ENCODE measurements around the gene RCN2. TPM values are rescaled to one million over a fixed set of nuclear protein-coding genes. Genes with fewer than 3 reads are reported as not detected.

Gene RCN2
- total RNA-seq, 2 donors from 2014 or later = 51.4 to 66.9 TPM

DNA sequence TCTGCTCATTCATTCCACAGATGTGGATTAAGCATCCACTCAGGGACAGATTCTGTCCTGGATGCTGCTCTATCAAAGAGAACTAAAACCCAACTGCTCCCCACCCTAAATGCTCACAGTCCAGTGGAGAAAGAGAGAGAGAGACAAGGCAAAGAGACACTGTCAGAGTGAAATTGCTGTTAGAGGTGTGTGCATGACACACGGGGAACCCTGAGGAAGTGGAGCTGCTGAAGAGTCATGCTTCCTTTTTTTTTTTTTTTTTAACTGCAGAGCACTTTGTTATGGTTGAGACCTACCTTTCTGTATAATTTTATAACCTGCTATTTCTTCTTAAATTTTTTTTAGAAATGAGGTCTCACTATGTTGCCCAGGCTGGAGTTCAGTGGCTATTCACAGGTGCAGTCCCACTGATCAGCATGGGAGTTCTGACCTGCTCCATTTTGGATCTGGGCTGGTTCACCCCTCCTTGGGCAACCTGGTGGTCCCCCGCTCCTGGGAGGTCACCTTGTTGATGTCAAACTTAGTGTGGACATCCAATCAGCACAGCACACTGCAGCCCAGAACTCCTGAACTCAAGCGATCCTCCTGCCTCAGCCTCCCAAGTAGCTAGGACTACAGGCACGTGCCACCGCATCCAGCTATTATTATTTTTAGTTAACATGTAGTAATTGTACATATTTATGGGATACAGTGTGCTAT, 45.2 kb downstream of the RCN2 start:
- Histone ChIP-seq H3K9me3 (no peaks in the 10 kb centered on the region), H3K27me3 (replicated peaks; ENCODE audit: insufficient read depth) (no peaks in the 10 kb centered on the region), H3K36me3 (no peaks in the 10 kb centered on the region), H3K4me1 (ENCODE audit: control insufficient read depth in 1 of 2, low read depth in 2 of 2) (peaks cover 0 to 35% of the 10 kb centered on the region in 2 donors), H3K4me3 (no peak overlapping the region), H3K27ac (no peak overlapping the region)
- ATAC-seq (ENCODE audit: insufficient number of reproducible peaks, low FRiP score, low read depth) (no peak), DNase-seq (ENCODE audit: low spot score) (no peak)
- TF ChIP-seq, protein P1, sequence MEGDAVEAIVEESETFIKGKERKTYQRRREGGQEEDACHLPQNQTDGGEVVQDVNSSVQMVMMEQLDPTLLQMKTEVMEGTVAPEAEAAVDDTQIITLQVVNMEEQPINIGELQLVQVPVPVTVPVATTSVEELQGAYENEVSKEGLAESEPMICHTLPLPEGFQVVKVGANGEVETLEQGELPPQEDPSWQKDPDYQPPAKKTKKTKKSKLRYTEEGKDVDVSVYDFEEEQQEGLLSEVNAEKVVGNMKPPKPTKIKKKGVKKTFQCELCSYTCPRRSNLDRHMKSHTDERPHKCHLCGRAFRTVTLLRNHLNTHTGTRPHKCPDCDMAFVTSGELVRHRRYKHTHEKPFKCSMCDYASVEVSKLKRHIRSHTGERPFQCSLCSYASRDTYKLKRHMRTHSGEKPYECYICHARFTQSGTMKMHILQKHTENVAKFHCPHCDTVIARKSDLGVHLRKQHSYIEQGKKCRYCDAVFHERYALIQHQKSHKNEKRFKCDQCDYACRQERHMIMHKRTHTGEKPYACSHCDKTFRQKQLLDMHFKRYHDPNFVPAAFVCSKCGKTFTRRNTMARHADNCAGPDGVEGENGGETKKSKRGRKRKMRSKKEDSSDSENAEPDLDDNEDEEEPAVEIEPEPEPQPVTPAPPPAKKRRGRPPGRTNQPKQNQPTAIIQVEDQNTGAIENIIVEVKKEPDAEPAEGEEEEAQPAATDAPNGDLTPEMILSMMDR (IDR thresholded peaks at IDR 0.05) = no peak

DNA sequence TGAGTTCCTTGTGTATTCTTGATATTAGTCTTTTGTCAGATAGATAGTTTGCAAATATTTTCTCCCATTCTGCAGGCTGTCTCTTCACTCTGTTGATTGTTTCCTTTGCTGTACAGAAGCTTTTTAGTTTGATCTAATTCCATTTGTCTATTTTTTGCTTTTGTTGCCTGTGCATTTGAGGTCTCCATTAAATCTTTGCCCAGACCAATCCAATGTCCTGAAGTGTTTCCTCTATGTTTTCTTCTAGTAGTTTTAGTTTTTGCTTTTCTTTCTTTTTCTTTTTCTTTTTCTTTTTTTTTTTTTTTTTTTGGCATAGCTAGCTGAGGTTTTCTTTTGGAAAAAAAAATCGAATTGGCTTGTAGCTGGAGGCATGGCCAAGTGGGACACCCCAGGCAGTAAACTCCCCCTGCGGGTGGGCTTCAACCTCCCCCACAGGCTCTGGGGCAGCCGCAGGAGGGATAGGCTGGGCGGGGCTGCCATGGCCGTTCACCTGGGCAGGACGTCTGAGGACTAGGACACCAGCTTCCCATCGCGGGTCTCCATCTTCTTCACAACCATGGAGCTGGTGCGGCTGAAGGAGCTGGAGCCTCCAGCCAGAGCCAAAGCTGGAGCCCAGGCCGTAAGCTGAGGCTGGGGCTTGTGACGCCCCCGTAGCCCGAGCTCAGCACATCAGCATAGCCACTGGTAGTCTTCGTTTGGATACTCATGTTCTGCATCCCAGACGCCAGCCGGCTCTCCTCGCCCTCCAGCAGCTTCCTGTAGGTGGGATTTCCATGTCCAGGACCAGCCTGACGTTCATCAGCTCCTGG, 47.2 kb downstream of the RCN2 start:
- H3K27me3 ChIP-seq (replicated peaks; ENCODE audit: insufficient read depth) = no peaks in the 10 kb centered on the region
- TF ChIP-seq, protein P1 (IDR thresholded peaks at IDR 0.05) = no peak
- H3K4me3 ChIP-seq = no peak overlapping the region
- ATAC-seq (ENCODE audit: insufficient number of reproducible peaks, low FRiP score, low read depth) (no peak), DNase-seq (ENCODE audit: low spot score) (no peak)
- no peaks in the 10 kb centered on the region for H3K36me3 ChIP-seq
- H3K4me1 ChIP-seq (ENCODE audit: control insufficient read depth in 1 of 2, low read depth in 2 of 2) = peaks cover 0 to 34% of the 10 kb centered on the region in 2 donors
- H3K9me3 ChIP-seq = no peaks in the 10 kb centered on the region
- H3K27ac ChIP-seq = no peak overlapping the region

DNA sequence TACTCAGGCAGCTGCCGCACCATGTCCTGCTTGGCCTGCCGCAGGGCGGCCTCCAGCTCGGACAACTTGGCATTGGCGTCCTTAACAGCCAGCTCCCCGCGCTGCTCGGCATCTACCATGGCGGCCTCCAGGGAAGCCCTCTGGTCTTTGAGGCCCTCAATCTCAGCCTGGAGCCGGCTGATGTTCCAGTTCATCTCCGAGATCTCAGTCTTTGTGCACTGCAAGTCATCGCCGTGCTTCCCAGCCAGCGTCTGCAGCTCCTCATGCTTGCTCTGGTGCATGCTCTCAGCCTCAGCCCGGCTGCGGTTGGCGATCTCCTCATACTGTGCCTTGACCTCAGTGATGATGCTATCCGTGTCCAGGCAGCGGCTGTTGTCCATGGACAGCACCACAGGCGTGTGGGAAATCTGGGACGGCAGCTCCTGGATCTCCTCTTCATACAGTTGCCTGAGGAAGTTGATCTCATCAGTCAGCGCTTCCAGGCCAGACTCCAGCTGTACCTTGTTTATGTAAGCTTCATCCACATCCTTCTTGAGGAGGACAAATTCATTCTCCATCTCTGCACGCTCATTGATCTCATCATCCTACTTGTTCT, 47.9 kb downstream of the RCN2 start:
- Histone ChIP-seq H3K27me3 (replicated peaks; ENCODE audit: insufficient read depth) (no peaks in the 10 kb centered on the region), H3K9me3 (no peaks in the 10 kb centered on the region), H3K4me3 (no peak overlapping the region), H3K36me3 (no peaks in the 10 kb centered on the region), H3K27ac (no peak overlapping the region), H3K4me1 (ENCODE audit: control insufficient read depth in 1 of 2, low read depth in 2 of 2) (peaks cover 0 to 27% of the 10 kb centered on the region in 2 donors)
- TF ChIP-seq, protein P1 (IDR thresholded peaks at IDR 0.05) = no peak
- no peak for DNase-seq (ENCODE audit: low spot score)
- ATAC-seq (ENCODE audit: insufficient number of reproducible peaks, low FRiP score, low read depth) = no peak

DNA sequence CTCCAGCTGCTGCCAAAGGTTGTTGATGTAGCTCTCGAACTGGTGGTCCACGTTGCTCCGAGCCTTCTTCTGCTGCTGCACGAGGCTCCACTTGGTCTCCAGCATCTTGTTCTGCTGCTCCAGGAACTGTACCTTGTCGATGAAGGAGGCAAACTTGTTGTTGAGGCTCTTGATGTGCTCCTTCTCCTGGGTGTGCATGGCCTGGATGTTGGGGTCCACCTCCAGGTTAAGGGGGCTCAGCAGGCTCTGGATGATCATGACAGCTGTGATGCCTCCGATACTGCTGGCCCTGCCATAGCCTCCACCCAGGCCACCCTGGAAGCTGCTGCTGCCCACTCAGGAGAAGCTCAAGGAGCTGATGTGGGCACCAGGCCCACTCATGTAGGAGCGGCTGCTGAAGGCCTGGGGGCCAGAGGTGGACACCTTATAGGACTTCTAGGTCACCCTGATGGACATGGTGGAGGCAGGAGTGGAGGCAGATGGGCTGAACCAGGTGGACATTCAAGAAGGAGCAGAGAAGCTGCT, 48.5 kb downstream of the RCN2 start:
- Histone ChIP-seq H3K36me3 (no peaks in the 10 kb centered on the region), H3K27ac (no peak overlapping the region), H3K9me3 (no peaks in the 10 kb centered on the region), H3K27me3 (replicated peaks; ENCODE audit: insufficient read depth) (no peaks in the 10 kb centered on the region), H3K4me1 (ENCODE audit: control insufficient read depth in 1 of 2, low read depth in 2 of 2) (peaks cover 0 to 21% of the 10 kb centered on the region in 2 donors), H3K4me3 (no peak overlapping the region)
- ATAC-seq (ENCODE audit: insufficient number of reproducible peaks, low FRiP score, low read depth) = no peak
- DNase-seq (ENCODE audit: low spot score) = no peak
- TF ChIP-seq, protein P1 (IDR thresholded peaks at IDR 0.05) = no peak

DNA sequence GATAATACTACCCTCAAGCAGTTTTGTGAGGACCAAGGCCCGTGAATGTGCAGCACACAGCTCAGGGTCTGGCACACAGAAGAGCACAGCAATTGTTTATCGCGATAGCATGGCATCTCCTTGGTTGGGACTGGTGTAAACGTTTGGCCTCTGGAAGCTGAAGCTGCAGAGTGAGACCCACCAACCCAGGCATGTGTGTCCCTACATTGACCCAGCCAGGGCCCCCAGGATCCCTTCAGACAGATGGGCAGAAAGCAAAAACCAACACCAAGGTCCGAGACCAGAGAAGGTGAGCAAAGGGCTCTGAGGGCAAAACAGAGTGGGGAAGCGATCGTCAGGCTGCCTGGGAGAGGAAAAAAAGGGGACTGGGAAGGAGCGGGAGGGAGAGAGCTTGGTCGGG, 50.8 kb downstream of the RCN2 start:
- DNase-seq (ENCODE audit: low spot score) (no peak), ATAC-seq (ENCODE audit: insufficient number of reproducible peaks, low FRiP score, low read depth) (no peak)
- no peaks in the 10 kb centered on the region for H3K36me3 ChIP-seq
- H3K4me1 ChIP-seq (ENCODE audit: control insufficient read depth in 1 of 2, low read depth in 2 of 2) = peaks cover 0 to 15% of the 10 kb centered on the region in 2 donors
- TF ChIP-seq, protein P1 (IDR thresholded peaks at IDR 0.05) = no peak
- no peak overlapping the region for H3K4me3 ChIP-seq
- no peak overlapping the region for H3K27ac ChIP-seq
- H3K27me3 ChIP-seq (replicated peaks; ENCODE audit: insufficient read depth) = no peaks in the 10 kb centered on the region
- no peaks in the 10 kb centered on the region for H3K9me3 ChIP-seq
